ENCODE data around the gene SFMBT2. TPM values are rescaled to one million over a fixed set of nuclear protein-coding genes. Genes with fewer than 3 reads are reported as not detected.
A peak's percentile ranks its signal among the peaks of the same experiment; 100 is the strongest.

Gene SFMBT2
- total RNA-seq, 3 donors from 2014 or later (not counting 1 experiment from before 2014, with no cell fraction given) = 50.4 to 70.4 (median 52.2) TPM

- H3K27ac Mint-ChIP-seq = peak overlapping the region in 1 of 2 donors; percentile 11
- no peak for TF ChIP-seq CTCF (IDR thresholded peaks at IDR 0.05)
- DNase-seq (no peak), ATAC-seq (no peak)
- H3K9me3 Mint-ChIP-seq = no peaks in the 10 kb centered on the region
- 94% methylated on average over 2 of the region's 2 CpGs for WGBS (ENCODE audit: insufficient coverage)
- Histone ChIP-seq H3K27ac (ENCODE audit: low read length) (no peak overlapping the region), H3K4me3 (ENCODE audit: low read length) (no peak overlapping the region), H3K36me3 (ENCODE audit: control insufficient read depth, insufficient read depth, low read length) (no peaks in the 10 kb centered on the region), H3K4me1 (ENCODE audit: control insufficient read depth, insufficient read depth, low read length) (no peaks in the 10 kb centered on the region), H3K27me3 (ENCODE audit: control insufficient read depth, insufficient read depth, low read length) (peaks cover 2% of the 10 kb centered on the region), H3K9me3 (ENCODE audit: control insufficient read depth, insufficient read depth, low read length) (no peaks in the 10 kb centered on the region)
- intact Hi-C loops (cut with micrococcal nuclease) = no loop called here
- H3K4me3 Mint-ChIP-seq = no peak overlapping the region
- no peaks in the 10 kb centered on the region for H3K36me3 Mint-ChIP-seq
- peaks cover 0 to 4% of the 10 kb centered on the region in 2 donors for H3K27me3 Mint-ChIP-seq (ENCODE audit: low read depth in 2 of 2)
- peaks cover 15 to 16% of the 10 kb centered on the region in 2 donors for H3K4me1 Mint-ChIP-seq
These were observed 258.5 kb downstream of the SFMBT2 start for GRCh38 chr10:7152341-7152740.

GRCh38 chr10:7151538-7151937 lies 259.3 kb downstream of the SFMBT2 start:
- H3K27me3 Mint-ChIP-seq (ENCODE audit: low read depth in 2 of 2) = peaks cover 0 to 4% of the 10 kb centered on the region in 2 donors
- H3K27ac Mint-ChIP-seq = no peak overlapping the region
- no peak overlapping the region for H3K4me3 Mint-ChIP-seq
- WGBS (ENCODE audit: insufficient coverage) = 100% methylated on average over 3 of the region's 4 CpGs
- peaks cover 7 to 8% of the 10 kb centered on the region in 2 donors for H3K4me1 Mint-ChIP-seq
- no peak overlapping the region for H3K27ac ChIP-seq (ENCODE audit: low read length)
- H3K36me3 Mint-ChIP-seq = no peaks in the 10 kb centered on the region
- H3K9me3 ChIP-seq (ENCODE audit: control insufficient read depth, insufficient read depth, low read length) = no peaks in the 10 kb centered on the region
- intact Hi-C loops (cut with micrococcal nuclease) = no loop called here
- TF ChIP-seq CTCF (IDR thresholded peaks at IDR 0.05) = no peak
- H3K27me3 ChIP-seq (ENCODE audit: control insufficient read depth, insufficient read depth, low read length) = peaks cover 2% of the 10 kb centered on the region
- ATAC-seq (no peak), DNase-seq (no peak)
- no peak overlapping the region for H3K4me3 ChIP-seq (ENCODE audit: low read length)
- H3K4me1 ChIP-seq (ENCODE audit: control insufficient read depth, insufficient read depth, low read length) = no peaks in the 10 kb centered on the region
- H3K9me3 Mint-ChIP-seq = no peaks in the 10 kb centered on the region
- no peaks in the 10 kb centered on the region for H3K36me3 ChIP-seq (ENCODE audit: control insufficient read depth, insufficient read depth, low read length)

- H3K4me3 Mint-ChIP-seq = no peak overlapping the region
- Histone ChIP-seq H3K4me1 (ENCODE audit: control insufficient read depth, insufficient read depth, low read length) (no peaks in the 10 kb centered on the region), H3K9me3 (ENCODE audit: control insufficient read depth, insufficient read depth, low read length) (no peaks in the 10 kb centered on the region), H3K4me3 (ENCODE audit: low read length) (no peak overlapping the region), H3K27ac (ENCODE audit: low read length) (no peak overlapping the region), H3K36me3 (ENCODE audit: control insufficient read depth, insufficient read depth, low read length) (no peaks in the 10 kb centered on the region), H3K27me3 (ENCODE audit: control insufficient read depth, insufficient read depth, low read length) (peaks cover 2% of the 10 kb centered on the region)
- ATAC-seq = no peak
- DNase-seq = no peak
- no peaks in the 10 kb centered on the region for H3K9me3 Mint-ChIP-seq
- H3K36me3 Mint-ChIP-seq = no peaks in the 10 kb centered on the region
- peaks cover 6 to 7% of the 10 kb centered on the region in 2 donors for H3K4me1 Mint-ChIP-seq
- H3K27ac Mint-ChIP-seq = no peak overlapping the region
- no peak for TF ChIP-seq CTCF (IDR thresholded peaks at IDR 0.05)
- H3K27me3 Mint-ChIP-seq (ENCODE audit: low read depth in 2 of 2) = peaks cover 0 to 4% of the 10 kb centered on the region in 2 donors
- WGBS (ENCODE audit: insufficient coverage) = 91% methylated on average over 4 of the region's 4 CpGs
- intact Hi-C loops (cut with micrococcal nuclease) = no loop called here
These were observed 260.5 kb downstream of the SFMBT2 start for GRCh38 chr10:7150349-7150748.

- Histone ChIP-seq H3K9me3 (ENCODE audit: control insufficient read depth, insufficient read depth, low read length) (no peaks in the 10 kb centered on the region), H3K27me3 (ENCODE audit: control insufficient read depth, insufficient read depth, low read length) (peaks cover 2% of the 10 kb centered on the region), H3K36me3 (ENCODE audit: control insufficient read depth, insufficient read depth, low read length) (no peaks in the 10 kb centered on the region), H3K4me3 (ENCODE audit: low read length) (no peak overlapping the region), H3K27ac (ENCODE audit: low read length) (no peak overlapping the region), H3K4me1 (ENCODE audit: control insufficient read depth, insufficient read depth, low read length) (no peaks in the 10 kb centered on the region)
- no peaks in the 10 kb centered on the region for H3K36me3 Mint-ChIP-seq
- ATAC-seq (no peak), DNase-seq (no peak)
- H3K27ac Mint-ChIP-seq = no peak overlapping the region
- H3K27me3 Mint-ChIP-seq (ENCODE audit: low read depth in 2 of 2) = peaks cover 8 to 10% of the 10 kb centered on the region in 2 donors
- peaks cover 0 to 7% of the 10 kb centered on the region in 2 donors for H3K4me1 Mint-ChIP-seq
- no peak for TF ChIP-seq CTCF (IDR thresholded peaks at IDR 0.05)
- 75% methylated on average over 2 of the region's 3 CpGs for WGBS (ENCODE audit: insufficient coverage)
- intact Hi-C loops (cut with micrococcal nuclease) = no loop called here
- no peak overlapping the region for H3K4me3 Mint-ChIP-seq
- H3K9me3 Mint-ChIP-seq = no peaks in the 10 kb centered on the region
These were observed 264.6 kb downstream of the SFMBT2 start for GRCh38 chr10:7146189-7146588.

Data from natural killer cell (primary cell).